GOT3 (cell line): Measurements from ENCODE around the gene CFAP73.

Experiments
- DNase-seq: peaks from one replicate; lab custom pipeline; 2025; ENCODE audit warnings: mixed read lengths; lab: John Stamatoyannopoulos, UW

The CFAP73 gene

DNA sequence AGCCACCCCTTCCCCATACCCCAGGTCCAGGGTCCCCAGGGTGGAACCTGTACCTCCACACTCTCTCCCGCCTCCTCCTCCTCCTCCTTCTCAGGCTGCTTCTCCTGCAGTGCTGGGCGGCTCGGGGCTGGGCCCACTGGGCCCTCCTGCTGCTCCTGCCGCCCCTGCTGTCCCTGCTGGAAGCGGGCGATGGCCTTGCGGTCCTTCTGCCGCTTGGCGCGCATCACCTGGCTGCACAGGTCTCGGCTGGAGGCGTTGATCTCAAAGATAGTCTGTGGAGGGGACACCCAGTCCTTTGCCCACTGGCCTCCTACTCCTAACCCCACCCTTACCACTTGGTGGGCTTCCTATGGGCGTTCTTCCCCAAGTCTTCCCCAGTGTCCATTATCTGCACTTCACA is 14.5 kb downstream of the CFAP73 start:
- DNase-seq, result no peak

DNA sequence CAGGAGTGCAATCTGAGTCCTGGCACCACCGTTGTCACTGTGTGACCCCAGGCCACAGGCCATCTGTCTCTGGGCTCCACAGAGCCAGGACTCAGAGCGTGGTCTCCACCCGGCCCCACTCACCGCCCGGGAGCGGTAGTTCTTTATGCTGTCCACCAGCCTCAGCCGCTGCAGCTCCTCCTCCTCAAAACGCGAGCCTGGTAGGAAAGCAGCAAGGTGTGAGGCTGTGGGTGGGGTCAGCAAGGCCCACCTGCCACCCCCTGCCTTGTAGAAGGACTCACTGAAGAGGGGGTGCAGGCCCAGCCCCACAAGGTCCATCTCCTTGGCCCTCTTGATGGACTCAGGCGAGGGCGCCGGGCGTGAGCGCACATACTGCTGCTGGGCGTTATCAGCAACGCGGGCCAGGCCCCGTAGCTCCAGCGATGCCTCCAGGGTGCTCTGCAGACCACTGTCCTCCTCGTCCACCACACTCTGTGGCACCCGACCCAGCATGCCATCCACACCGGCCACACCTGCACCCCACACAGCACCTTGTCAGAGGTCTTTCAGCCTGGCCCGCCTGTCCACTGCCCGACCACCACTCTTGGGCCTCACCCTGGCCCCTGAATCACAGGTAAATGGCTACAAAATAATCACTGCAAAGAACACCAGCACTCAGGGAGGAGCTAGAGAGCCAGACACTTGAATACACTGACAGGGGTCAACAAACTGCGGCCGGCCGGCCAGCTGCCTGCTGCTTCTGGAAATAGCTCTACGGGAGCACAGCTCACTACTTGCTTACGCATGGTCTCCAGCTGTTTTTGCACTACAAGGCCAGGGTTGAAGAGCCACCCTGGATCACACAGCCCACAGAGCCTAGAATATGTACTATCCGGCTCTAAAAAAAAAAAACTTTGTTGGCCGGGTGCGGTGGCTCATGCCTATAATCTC is 16.3 kb downstream of the CFAP73 start:
- DNase-seq, result no peak

DNA sequence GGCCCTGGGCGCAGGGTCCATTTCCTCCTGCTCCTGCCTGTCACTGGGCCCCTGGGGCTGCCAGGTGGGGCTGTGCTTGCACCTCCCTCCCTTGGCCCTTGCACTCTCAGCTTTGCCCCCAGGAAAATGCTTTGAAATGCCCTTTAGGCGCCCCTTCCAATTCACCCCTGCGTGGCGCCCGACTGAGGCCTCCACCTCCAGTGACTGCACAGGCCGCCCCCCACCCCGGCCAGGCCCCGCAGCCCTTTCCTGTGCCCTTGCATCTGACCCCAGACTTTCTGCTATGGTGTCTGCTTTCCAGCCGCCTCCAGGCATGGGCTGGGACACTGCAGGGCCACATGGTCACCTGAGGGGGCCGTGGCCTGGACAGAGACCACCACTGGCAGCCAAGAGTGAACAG is 18.3 kb downstream of the CFAP73 start:
- DNase-seq, result no peak

DNA sequence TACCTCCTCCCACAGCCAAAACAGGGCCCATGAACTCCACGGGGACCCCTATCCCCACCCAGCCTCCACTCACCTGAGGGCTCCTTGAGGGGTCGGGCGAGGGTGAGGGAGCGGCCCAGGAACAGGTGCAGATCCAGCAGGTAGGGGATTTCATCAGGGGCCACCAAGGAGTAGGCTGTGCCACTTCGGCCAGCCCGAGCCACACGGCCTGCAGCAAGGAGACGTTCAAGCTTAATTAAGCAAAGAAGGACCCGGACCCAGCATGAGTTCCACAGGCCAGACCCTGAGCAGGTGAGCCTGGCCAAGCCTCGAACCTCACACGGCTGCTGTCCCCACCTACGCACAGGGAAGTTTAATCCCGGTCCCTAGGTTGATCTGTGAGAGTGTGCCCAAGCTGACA is 20.2 kb downstream of the CFAP73 start:
- no peak for DNase-seq

DNA sequence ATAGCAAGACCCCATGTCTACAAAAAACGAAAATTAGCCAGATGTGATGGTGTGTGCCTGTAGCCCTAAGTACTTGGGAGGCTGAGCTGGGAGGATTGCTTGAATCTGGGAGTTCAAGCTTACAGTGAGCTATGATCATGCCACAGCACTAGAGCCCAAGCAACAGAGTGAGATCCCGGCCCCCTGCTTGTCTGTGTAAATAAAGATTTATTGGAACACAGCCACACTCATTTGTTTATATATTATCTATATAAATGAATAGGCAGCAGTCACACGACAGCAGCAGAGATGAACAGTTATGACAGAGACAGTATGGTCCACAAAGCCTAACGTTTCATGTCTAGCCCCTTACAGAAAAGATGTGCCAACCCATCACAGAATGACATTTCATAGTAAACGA is 20.9 kb downstream of the CFAP73 start:
- DNase-seq, result no peak

DNA sequence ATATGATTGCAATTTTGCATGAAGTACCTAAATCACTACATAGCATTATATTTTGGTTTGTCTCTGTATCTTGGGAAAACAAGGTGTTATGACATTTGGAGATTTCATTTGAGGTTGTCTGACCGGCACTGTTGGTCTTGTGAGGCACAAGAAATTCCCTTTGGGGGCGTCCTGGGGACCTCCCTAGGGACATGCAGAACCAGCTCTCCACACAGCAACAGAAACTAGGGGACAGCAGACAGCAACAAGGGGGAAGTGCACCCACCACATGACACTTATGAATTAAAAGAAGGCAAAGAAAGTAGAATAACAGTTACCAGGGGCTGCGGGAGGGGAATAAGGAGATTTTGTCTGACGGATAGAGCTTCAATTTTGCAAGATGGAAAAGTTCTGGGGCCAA is 21.4 kb downstream of the CFAP73 start:
- no peak for DNase-seq

DNA sequence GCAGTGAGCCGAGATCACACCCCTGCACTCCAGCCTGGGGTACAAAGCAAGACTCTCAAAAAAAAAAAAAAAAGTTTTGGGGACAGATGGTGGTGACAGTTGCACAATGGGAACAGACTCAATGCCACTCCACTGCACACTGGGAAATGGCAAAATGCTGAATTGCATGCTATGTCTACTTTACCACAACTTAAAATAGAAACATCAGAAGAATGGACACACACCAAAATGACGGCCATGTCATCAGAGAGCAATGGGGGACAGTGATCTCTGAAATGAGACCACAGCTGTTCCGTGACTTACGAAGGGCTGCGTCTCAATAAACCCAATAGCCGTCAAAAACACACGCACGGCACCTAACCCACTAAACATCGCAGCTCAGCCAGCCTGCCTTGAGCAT is 22.0 kb downstream of the CFAP73 start:
- no peak for DNase-seq

DNA sequence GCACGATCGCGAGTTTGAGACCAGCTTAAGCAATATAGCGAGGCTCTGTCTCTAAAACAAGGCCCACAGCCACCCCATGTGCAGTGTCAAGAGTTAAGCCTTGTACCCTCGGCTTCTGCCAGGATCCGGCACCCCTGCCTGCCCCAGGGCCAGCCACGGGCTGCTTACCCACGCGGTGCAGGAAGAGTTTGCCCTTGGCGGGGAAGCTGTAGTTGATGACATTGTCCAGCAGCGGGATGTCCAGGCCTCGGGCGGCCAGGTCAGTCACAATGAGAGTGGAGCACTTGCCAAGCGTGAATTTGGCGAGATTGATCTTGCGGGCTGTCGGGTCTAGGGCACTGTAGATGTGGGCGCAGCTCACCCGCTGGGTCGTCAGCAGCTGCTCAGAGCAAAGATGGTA is 22.7 kb downstream of the CFAP73 start:
- no peak for DNase-seq

DNA sequence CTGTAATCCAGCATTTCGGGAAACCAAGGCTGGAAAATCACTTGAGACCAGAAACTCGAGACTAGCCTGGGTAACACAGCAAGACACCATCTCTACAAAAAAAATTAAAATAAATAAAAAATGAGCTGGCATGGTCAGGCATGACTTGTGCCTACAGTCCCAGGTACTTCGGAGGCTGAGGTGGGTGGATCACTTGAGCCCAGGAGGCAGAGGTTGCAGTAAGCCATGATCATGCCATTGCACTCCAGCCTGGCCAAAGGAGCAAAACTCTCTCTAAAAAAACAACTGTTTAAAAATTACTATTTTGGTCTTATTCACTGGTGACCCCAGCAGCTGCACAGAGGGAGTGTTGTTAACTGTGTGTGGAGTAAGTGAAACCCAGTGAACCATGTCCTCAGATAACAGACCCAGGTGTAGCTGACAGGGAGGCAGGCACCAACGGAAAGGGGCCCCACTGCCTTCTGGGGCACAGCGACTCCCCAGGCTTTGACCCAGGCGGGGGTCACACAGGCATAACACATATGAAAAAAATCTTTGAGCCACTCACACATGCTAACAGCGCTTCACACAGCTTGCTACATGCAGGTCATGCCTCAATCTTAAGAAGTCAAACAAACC is 23.7 kb downstream of the CFAP73 start:
- DNase-seq, result no peak

DNA sequence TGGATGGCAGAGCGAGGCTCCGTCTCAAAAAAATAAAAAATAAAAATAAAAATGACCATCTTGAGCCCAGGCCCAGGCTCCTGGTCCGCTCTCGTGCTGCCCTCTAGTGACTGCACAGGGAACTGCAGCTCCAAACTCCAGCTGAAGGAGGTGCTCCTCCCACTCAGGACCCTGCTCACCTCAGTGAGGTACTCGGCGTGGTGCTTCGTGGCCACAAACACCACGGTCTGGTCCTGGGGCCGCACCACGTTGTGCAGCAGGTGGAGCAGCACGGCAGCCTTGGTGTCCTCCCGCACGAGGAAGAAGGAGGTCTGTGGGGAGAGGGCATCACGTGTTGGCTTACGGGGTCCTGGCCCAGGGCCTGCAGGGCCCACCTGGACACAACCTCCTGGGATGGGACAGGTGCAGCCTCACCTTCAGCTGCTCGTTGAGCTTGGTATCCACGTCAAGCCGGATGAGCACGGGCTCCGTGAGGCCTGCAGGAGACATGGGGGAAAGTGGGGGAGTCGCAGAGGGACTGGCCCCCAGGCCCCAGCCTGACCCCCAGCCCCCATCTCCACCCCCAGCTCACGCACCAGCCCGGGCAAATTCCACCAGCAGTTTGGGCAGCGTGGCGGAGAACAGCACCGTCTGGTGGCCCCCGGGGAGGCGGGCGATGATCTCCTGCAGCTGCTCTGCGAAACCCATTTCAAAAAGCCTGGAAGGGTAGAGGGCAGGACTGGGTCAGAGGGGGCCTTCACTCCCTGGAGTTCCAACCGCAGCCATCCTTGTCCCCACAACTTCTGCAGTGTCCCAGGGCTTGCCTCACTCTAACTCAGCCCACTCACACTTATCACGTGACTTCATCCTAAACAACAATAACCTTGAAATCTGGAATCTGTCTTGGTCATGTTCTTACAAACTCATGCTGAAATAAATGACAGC is 25.2 kb downstream of the CFAP73 start:
- DNase-seq, result peak; percentile 22

DNA sequence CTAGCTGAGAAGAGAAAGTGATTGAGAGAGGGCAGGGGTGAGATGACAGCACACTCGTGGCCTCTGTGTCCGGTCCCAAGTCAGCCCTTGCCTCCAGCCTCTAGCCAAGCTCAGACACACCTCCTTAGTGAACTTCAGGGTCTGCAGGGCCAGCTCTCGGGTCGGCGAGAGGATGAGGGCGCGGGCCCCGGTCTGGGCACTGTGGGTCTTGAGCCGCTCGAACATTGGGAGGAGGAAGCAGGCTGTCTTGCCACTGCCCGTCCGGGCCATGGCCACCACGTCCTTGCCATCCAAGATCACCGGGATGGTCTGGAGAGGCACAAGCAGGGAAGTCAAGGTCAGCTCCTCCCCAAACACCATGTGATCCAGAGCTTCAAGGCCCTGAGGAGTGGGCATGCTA is 29.5 kb downstream of the CFAP73 start:
- DNase-seq, result no peak

DNA sequence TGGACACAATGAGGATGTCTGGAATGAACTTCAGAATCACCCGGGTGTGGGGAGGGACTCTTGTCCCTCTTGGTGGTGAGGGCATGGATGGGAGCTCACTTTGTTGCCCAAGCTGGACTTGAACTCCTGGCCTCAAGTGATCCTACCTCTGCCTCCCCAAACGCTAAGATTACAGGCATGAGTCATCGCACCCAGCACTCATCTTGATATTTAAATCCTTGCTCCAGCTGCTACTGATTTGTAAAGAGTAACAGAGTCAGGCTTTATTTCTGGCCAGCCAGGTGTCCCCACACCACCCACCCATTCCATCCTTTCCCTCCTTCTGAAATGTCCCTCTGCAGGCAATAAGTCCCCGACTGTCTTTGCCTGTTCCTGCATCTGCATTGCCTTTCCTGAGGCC is 30.8 kb downstream of the CFAP73 start:
- no peak for DNase-seq

DNA sequence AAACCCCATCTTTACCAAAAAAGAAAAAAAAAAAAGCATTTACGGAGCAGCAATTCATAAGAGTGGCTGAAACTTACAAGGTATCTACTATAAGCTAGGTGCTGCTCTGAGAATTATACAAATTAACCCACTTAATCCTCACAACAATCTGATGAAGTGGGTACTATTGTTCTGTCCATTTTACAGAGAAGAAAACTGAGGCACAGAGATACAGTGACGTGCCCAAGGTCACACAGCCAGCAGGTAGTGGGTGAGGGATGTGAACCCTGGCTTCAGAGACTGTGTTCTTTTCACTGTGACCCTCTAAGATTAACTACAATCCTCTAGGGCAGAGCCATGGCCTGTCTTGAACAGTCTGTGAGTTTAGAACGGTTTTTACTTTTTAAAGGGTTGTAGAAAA is 32.5 kb downstream of the CFAP73 start:
- no peak for DNase-seq

DNA sequence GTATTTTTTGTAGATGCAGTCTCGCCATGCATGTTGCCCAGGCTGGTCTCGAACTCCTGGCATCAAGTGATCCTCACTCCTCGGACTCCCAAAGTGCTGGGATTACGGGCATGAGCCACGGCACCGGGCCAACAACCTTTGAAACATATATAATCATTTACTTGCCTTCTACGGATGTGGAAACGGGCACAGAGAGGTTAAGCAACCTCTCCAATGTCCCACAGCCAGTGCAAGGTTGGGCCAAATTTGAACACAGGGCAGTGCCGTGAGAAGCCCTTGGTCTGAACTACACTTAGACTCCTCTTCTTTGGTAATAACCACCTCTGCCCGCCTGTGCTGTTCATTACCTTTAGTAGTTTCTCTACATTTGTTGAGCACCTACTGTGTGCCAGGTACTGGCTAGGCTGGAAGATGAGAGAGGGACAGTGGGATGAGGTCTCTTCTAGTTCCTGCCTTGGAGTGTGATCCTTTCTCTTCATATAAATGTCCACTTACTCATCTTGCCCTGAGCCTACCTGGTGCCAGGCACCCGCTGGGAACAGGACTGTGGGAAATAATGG is 33.6 kb downstream of the CFAP73 start:
- DNase-seq, result no peak

DNA sequence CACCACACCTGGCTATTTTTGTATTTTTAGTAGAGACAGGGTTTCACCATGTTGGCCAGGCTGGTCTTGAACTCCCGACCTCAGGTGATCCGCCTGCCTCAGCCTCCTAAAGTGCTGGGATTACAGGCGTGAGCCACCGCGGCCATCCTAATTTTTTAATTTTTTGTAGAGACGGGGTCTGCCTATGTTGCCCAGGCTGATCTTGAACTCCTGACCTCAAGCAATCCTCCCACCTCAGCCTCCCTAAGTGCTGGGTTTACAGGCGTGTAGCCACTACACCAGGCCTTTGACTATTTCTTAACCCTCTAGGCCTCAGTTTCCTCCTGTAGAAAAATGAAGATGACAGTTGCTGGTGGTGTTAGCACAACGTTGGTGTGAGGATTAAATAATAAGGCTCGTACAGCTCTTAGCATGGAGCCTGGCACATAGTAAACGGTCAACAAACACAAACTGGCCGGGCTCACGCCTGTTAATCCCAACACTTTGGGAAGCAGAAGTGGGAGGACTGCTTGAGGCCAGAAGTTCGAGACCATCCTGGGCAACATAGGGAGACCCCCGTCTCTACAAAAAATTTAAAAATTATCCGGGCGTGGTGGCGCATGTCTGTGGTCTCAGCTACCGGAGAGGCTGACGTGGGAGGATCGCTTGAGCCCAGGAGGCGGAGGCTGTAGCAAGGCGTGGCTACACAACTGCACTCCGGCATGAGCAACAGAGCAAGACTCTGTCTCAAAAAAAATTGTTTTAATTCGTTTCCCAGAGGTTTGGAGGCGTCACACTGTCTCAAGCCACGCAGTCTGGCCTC is 34.8 kb downstream of the CFAP73 start:
- no peak for DNase-seq

DNA sequence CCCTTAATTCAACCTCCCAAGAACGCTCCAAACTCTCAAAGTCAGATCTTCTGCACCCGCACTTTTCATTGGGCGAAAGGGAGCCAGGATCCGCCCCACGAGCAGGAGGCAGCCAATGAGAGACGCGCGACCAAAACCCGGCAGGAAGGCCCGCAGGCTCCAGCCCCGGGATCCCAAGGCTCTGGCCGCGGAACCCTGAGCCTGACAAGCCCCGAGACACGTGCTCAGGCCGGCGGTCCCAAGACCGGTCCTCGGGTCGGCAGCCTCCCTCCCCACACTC is 35.3 kb downstream of the CFAP73 start:
- DNase-seq, result peak; percentile 80

DNA sequence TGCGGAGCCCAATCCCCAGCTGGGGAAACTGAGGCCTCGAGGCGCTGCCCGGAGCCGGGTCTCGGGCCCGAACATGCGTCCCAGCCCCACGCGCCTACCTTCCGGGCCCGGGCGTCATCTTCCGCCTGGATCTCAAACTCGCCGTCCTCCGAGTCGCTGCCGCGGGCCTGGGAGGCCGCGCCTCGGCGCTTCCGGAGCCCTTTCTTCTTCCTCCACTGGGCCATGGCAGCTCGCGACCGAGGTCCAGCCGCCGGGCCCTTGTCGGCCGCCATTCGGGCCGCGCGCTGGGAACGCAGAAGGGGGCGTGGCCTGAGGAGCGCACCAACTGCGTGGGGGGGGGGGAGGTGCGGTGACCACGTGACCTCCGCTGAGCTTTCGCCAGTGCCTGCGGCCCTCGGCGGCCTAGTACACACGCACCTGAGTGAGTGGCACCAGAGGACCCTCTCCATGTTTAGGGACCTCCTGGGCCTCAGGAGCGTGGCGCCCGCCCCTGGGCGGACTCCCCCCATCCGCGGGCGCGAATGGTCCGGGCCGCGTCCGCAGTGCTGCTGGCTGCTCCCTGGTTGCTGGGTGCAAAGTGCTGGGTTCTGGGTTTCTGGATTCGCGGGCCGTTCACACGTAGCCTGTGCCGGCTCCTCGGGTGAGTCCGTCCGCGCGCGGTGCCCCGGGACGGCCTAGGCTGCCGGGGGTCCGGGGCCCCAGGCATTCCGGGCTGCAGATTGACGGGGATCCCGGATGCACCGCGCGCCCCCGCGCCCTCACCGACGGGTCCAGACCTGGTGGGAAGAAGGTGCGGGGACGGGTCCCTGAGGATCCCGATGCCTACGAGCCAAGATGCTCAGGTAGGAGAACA is 35.9 kb downstream of the CFAP73 start, which contains the start of the genes DDX54 and RITA1:
Gene DDX54 (minus strand): TSS at position 299 of the 853 bp plus-strand sequence. CDS start 27 bp downstream, at position 272.
Gene RITA1 (plus strand): TSS at position 542 of the 853 bp plus-strand sequence. CDS start 1,026 bp downstream, outside the sequence.
- DNase-seq, result peak; percentile 73

DNA sequence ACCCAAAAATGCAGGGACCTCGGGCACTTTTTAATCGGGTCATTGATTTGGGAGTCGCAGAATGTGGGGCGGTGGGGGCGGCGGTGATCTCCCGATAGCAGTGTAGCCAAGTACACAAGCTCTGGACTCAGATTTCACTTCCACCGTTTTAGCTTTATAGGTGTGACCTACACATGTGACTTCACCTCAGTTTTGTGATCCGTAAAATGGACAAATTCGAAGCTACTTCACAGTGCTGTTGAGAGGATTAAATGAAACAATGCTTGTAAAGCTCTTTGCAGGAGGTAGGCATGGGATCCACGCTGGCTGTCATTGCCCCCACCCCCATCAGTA is 36.5 kb downstream of the CFAP73 start:
- no peak for DNase-seq

DNA sequence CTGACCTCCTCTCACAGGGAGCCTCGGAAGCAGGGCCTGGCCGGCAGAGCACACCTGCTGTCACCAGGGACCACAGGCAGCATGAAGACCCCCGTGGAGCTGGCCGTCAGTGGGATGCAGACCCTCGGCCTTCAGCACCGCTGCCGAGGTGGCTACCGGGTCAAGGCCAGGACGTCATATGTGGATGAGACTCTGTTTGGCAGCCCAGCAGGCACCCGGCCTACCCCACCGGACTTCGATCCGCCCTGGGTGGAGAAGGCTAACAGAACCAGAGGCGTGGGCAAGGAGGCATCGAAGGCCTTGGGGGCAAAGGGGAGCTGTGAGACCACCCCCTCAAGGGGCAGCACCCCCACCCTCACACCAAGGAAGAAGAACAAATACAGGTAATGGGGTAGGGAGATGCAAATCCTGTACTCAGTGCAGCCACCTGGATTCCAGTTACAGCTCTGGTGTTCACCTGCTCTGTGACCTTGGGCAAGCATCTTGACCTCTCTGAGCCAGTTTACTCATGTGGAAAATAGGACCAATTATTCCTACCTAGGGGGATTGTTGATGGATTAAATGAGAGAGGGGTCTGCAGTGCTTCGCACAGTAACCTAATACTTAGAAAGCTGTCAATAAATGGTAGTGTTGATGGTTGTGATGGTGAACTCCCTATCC is 37.3 kb downstream of the CFAP73 start:
- DNase-seq, result no peak

DNA sequence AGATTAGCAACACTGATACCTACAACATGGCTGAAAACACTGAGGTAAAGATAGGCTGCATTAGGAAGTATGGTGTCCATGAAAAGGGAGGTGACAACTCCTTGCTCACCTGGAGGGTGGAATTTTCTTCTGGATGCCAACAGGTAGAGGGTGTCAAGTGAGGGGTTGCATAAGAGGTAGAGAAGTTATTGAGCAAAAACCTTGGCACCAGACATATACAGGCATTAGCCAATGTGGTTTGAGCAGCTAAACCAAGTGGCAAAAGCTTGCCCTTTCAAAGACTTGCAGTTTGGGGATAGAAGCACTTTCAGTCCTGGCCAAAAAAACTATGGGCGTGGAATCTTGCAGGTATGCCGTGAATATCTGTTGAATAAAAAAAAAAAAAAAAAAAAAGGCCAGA is 39.8 kb downstream of the CFAP73 start:
- no peak for DNase-seq
